Muscle layer of colon (tissue), 2 donors: Measurements from ENCODE around the gene TIMM22.

Experiments
- H3K27ac ChIP-seq: one replicate; pipeline ENCODE4 v1.7.0; 2013; ENCODE audit warnings: low read depth, mild to moderate bottlenecking, low read length, moderate library complexity
- H3K27me3 ChIP-seq, 2 donors: one replicate each; pipeline ENCODE4 v1.7.0; 2013; ENCODE audit warnings: low read length in 2 of 2, mild to moderate bottlenecking in 2 of 2; ENCODE audit not compliant: insufficient read depth in 2 of 2, control insufficient read depth in 1 of 2
- H3K36me3 ChIP-seq: one replicate; pipeline ENCODE4 v1.7.0; 2013; ENCODE audit warnings: mild to moderate bottlenecking, low read length; ENCODE audit not compliant: insufficient read depth
- H3K4me1 ChIP-seq: one replicate; pipeline ENCODE4 v1.7.0; 2013; ENCODE audit warnings: mild to moderate bottlenecking, low read length; ENCODE audit not compliant: insufficient read depth
- H3K4me3 ChIP-seq, 2 donors: one replicate each; pipeline ENCODE4 v1.7.0; 2013; ENCODE audit warnings: low read length in 2 of 2, low read depth in 1 of 2, mild to moderate bottlenecking in 1 of 2, moderate library complexity in 1 of 2
- H3K9ac ChIP-seq: one replicate; pipeline ENCODE4 v1.7.0; 2013; ENCODE audit warnings: low read length
- H3K9me3 ChIP-seq: one replicate; pipeline ENCODE4 v1.7.0; 2013; ENCODE audit warnings: mild to moderate bottlenecking, low read length
- donor health status: abdominal sarcoma.
- donor health status: Adenocarcinoma of cecum.

TIMM22 gene

DNA sequence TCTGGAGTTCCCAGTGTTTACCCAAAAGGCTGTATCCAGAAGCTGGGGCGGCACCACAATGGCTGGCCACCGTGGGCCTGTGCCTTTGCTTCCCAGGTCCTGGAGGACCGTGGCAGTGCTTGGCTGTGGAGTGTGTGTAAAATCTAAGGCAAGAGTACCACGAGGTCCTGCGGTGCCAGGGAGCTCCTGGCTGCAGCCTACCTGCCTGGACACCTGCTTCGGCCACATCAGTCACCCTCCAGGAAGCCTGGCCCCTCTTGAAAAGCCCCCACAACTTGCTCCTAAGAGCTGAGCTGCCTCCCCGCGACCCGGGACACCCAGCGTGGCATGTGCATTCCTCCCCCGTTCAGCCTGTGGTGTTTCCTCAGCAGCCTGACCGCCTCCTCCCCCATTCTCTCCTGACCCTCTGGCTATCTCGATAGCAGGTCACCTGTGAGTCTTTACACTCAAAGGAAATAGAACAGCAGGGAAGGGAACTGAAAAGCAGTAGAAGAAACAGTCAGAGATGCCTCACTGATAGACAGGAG is 7.9 kb downstream of the TIMM22 start:
- peaks cover 71% of the 10 kb centered on the region for H3K36me3 ChIP-seq
- peak overlapping the region in 1 of 2 donors; percentile 16 for H3K4me3 ChIP-seq
- no peak overlapping the region for H3K27ac ChIP-seq
- H3K9me3 ChIP-seq, result no peaks in the 10 kb centered on the region
- no peaks in the 10 kb centered on the region for H3K27me3 ChIP-seq
- H3K4me1 ChIP-seq, result peaks cover 58% of the 10 kb centered on the region
- no peak overlapping the region for H3K9ac ChIP-seq

DNA sequence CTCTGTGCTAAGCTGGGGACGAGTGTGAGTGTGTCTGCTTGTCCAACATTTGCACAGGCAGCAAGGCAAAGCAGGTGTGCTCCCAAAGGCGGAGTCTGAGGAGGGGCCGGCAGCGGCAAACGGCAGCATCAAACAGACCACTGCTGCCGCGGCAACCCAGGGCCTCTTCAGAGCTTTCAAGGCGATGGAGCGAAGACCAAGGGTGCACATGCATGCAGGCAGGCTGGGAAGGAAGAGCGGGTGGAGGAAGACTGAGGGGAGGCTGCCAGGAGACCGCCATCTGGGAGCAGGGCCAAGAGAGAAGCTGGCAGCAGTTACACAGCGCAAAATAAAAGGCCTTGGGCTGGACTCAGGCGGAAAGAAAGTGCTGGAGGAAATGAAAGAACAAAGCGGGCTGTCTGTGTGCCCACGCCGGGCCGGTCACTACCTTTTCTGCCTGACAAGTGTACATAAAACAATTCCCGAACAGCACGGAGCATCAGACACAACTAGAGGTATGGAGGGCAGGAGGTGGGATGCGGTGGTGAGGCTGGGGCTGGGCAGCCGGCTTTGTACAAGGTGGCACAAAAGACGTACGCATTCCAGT is 8.5 kb downstream of the TIMM22 start:
- H3K4me3 ChIP-seq, result peak overlapping the region in 1 of 2 donors; percentile 38
- H3K27ac ChIP-seq, result peak overlapping the region; percentile 75
- H3K9me3 ChIP-seq, result no peaks in the 10 kb centered on the region
- H3K36me3 ChIP-seq, result peaks cover 74% of the 10 kb centered on the region
- H3K27me3 ChIP-seq, result no peaks in the 10 kb centered on the region
- H3K9ac ChIP-seq, result peak overlapping the region; percentile 14
- peaks cover 55% of the 10 kb centered on the region for H3K4me1 ChIP-seq

DNA sequence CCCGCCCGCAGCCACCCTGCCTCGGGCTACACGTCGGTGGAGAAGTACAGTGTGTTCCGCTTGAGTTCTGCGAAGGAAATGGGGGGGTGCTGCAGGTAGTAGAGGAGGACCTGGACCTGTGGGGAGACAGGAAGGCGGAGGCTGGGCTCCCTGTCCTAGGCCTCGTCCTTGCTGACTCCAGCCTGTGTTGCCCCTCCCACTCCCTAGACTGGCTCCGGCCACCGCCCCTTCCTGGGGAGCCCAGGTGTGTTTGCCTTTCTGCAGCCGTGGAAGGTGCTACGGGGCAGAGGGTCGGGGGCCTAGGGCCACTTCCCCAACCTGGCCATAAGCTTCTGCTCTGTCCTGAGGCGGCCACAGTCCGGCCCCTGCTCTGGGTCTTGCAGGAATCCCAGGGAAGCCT is 9.1 kb downstream of the TIMM22 start:
- Histone ChIP-seq H3K4me3 (peak overlapping the region in 1 of 2 donors; percentile 38), H3K27me3 (no peaks in the 10 kb centered on the region), H3K9me3 (no peaks in the 10 kb centered on the region), H3K4me1 (peaks cover 49% of the 10 kb centered on the region), H3K27ac (peak overlapping the region; percentile 75), H3K36me3 (peaks cover 74% of the 10 kb centered on the region), H3K9ac (peak overlapping the region; percentile 14)

DNA sequence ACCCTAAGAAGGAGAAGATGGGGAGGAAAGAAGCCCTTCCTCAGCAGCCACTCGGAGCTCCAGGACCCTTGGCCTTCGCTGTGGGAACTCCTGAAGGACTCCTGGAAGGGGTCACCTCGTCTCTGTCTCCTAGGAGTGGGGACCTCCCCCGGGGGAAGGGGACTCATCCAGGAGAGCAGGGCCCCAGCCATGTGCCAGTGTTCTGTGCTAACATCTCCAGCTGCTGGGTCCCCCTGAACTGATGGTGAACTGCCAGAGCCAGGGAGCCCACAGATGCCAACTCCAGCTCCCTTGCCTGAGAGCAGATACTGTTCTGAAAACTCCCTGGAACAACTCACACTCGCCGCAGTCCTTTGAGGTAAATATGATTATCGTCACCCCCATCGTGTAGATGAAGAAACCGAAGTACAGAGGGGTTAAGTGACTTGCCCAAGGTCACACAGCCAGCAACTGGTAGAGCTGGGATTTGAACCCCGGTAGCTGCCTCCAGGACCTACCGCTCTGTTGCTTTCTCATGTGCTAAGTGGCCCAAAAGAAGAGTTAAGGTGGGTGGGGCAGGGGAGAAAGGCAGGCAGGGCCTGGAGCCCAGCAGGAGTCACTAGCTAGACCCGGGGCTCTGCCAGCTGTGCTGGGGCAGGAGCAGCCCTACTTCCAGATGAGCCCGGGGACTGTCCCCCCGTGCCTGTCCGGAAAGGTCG is 10.5 kb downstream of the TIMM22 start:
- Histone ChIP-seq H3K4me1 (peaks cover 35% of the 10 kb centered on the region), H3K9ac (no peak overlapping the region), H3K27ac (peak overlapping the region; percentile 41), H3K4me3 (no peak overlapping the region), H3K27me3 (no peaks in the 10 kb centered on the region), H3K9me3 (no peaks in the 10 kb centered on the region), H3K36me3 (peaks cover 73% of the 10 kb centered on the region)

DNA sequence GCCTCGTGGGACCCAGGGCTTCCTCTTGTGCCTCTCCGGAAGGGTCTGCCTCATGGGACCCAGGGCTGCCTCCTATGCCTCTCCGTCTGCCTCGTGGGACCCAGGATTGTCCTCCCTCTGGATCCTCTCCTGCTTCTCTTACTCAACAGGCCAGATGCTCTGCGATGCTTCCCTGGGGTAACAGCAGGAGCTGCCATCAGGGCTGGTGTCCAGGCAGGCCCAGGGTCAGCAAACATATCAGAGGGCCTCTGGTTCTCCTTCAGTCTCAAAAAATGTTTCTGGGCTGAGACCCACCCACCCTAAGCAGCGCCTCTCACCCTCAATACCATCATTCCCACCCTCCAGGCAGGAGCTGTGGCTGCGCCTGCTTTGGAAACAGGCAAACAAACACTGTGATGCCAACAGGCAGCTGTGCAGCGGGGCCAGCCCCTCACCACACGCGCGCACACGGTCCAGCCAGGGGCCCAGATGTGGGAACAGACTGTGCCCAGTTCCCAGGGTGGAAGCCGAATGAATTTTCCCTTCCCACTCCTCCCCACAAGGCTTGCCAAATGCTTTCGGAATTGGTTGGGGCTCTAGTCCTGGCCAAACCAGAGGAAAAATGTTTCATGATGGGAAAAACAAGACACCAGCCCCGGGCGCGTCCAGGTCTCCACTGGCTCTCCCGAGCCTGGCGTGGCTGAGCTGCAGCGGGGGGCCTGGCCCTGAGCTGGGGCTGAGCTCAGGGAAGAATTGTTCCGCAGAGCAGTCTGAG is 11.3 kb downstream of the TIMM22 start:
- no peak overlapping the region for H3K4me3 ChIP-seq
- no peaks in the 10 kb centered on the region for H3K9me3 ChIP-seq
- H3K36me3 ChIP-seq, result peaks cover 66% of the 10 kb centered on the region
- H3K4me1 ChIP-seq, result peaks cover 28% of the 10 kb centered on the region
- H3K27ac ChIP-seq, result peak overlapping the region; percentile 41
- H3K9ac ChIP-seq, result no peak overlapping the region
- H3K27me3 ChIP-seq, result no peaks in the 10 kb centered on the region

DNA sequence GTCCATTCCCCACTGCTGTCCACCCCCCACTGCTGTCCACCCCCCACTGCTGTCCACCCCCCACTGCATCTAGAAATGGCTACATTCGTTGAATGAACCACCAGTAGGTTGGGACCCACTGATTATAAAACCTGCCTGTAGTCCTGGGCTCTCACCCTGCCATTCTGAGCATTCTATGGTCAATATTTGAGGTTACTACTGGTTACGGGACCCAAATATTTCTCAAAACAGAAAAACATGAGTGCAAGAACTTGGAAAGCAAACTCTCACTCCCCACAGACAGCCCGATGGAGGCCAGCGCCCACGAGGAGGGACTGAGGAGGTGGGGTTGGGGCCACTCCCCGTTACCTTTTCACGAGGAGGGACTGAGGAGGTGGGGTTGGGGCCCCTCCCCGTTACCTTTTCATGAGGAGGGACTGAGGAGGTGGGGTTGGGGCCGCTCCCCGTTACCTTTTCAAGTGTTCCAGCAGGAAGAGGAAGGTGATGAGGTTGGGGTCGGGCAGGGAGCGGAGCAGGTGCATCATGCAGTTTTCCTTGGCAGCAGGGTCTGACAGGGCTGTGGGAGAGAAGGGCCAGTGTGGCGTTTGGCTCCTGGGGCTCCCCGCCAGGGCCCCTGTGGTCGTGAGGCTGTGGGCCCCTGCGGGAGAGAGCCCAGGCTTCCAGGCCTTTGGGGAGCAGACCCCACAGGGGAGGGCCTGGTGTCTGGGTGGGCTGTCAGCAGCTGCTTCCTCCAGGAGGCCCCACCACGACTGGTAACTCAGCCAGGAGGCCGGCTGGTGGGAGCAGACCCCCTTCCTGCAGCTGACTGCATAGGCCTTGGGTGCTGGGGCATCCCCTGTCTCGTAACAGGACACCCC is 12.5 kb downstream of the TIMM22 start:
- Histone ChIP-seq H3K36me3 (peaks cover 60% of the 10 kb centered on the region), H3K27me3 (no peaks in the 10 kb centered on the region), H3K27ac (no peak overlapping the region), H3K4me1 (peaks cover 20% of the 10 kb centered on the region), H3K9ac (no peak overlapping the region), H3K9me3 (no peaks in the 10 kb centered on the region), H3K4me3 (no peak overlapping the region)

DNA sequence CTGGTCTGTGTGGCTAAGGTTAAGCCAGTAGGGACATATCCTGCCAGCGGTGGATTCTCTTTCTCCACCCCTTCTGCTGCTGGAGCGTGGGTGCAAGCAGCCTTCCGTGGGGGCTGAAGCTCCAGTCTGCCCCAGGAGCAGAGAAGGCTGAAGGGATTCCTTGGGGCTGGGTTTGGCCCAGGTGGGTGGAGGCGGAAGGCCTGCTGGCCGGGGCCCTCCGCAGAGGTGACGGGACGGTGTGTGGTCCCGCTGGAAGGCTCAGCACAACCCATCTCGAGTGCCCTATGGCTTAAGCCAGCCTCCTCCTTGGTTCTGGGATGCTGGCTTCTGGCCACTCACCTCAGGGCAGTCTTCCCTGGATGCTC is 13.1 kb downstream of the TIMM22 start:
- H3K4me3 ChIP-seq, result no peak overlapping the region
- H3K9me3 ChIP-seq, result no peaks in the 10 kb centered on the region
- H3K4me1 ChIP-seq, result peaks cover 14% of the 10 kb centered on the region
- H3K36me3 ChIP-seq, result peaks cover 60% of the 10 kb centered on the region
- no peak overlapping the region for H3K27ac ChIP-seq
- no peaks in the 10 kb centered on the region for H3K27me3 ChIP-seq
- no peak overlapping the region for H3K9ac ChIP-seq

DNA sequence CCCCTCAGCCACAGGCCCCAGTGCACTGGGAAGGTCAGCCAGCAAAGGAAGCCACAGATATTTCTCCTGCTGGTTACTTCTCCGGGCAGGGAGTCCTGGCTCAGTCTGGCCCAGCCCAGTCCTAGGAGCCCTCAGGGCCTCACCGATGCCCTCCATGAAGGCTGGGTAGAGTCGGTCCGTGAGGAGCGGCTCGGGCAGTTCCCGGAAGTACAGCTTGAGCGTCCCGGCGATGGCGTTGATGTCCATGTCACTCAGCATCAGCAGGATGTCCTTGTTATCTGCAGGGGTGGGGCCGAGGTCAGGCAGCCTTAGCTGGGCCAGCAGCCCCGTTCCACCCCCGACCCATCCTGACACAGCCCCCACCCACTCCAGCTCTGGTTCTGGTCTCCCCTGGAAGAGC is 13.7 kb downstream of the TIMM22 start:
- H3K4me1 ChIP-seq, result peaks cover 10% of the 10 kb centered on the region

DNA sequence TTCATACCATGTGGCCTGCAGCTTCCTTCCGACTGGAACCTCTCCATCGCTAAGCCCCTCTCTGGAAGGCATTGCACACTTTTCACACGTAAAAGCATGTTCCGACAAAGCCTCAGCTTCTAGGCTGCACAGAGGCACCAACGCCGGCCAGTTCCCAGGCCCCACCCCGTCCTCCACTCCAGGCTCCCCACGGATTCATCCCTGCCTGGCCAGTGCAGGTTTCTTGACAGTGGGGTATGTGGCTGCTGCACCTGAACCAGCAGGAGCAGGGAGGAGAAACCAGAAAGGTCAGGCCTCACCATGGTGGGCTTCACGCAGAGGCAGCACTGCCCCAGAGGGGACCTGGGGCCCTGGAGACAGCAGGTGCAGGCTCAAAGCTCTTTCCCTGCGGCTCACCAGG is 14.2 kb downstream of the TIMM22 start:
- no peak overlapping the region for H3K4me3 ChIP-seq
- H3K36me3 ChIP-seq, result peaks cover 54% of the 10 kb centered on the region
- H3K9ac ChIP-seq, result no peak overlapping the region
- no peaks in the 10 kb centered on the region for H3K9me3 ChIP-seq
- no peaks in the 10 kb centered on the region for H3K27me3 ChIP-seq
- H3K4me1 ChIP-seq, result peaks cover 4% of the 10 kb centered on the region
- H3K27ac ChIP-seq, result no peak overlapping the region

More for the DNA sequence above, 13.7 kb downstream of the TIMM22 start:
- H3K27me3 ChIP-seq, result no peaks in the 10 kb centered on the region
- H3K36me3 ChIP-seq, result peaks cover 59% of the 10 kb centered on the region
- no peak overlapping the region for H3K4me3 ChIP-seq
- no peaks in the 10 kb centered on the region for H3K9me3 ChIP-seq
- H3K9ac ChIP-seq, result no peak overlapping the region
- no peak overlapping the region for H3K27ac ChIP-seq

DNA sequence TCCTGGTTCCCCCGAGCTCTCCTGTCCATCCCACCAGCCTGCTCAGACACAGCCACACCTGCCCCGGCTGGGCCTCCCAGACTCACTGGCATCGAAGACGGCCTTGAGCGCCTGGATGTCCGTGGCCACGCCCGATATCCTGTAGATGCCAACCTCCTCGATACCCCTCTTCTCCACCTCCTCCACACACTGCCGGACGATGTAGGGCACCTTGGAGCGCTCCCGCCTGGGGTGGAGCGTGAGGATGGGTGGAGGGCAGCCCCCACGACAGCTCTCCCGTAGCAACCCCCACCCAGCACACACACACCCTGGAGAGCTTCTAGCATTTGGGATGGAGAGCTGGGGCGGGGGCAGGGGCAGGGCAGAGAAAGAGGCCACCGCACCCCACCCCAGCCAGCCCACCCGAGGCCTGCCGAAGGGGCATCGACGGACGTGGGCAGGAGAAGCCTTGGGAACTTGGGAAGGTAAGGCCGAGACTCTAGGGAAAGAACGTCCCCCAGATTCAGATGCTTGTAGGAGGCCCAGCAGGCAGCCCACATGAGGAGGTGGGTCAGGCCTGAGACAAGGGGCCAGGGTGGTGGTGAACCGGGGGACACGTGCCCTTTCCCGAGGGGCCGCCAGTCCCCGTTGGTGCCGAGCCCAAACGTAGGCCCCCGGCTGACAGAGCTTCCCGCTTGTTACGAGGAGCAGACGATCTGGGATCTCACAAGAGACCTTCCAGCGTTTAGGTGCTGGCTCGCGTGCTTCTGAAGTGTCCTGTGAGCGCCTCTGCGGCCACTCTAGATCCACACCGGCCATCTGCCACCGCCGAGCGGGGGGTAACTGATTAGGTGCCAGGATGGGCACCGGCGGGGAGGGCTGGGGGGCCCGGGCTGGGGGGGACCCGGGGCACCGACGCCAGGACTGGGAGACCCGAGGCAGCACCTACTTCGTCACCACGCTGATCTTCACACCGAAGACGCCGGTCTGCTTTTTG is 15.1 kb downstream of the TIMM22 start:
- no peaks in the 10 kb centered on the region for H3K9me3 ChIP-seq
- H3K27me3 ChIP-seq, result no peaks in the 10 kb centered on the region
- no peak overlapping the region for H3K4me3 ChIP-seq
- H3K4me1 ChIP-seq, result no peaks in the 10 kb centered on the region
- no peak overlapping the region for H3K27ac ChIP-seq
- no peak overlapping the region for H3K9ac ChIP-seq
- peaks cover 52% of the 10 kb centered on the region for H3K36me3 ChIP-seq
